ENCODE measurements around the gene FNDC3A. TPM values are rescaled to one million over a fixed set of nuclear protein-coding genes. Genes with fewer than 3 reads are reported as not detected.
"Not testable (repeated sequence)": the region's sequence is repeated elsewhere in the genome, so short reads cannot be mapped to it uniquely, and the experiment has no call there.

FNDC3A gene
- total RNA-seq, 1 donor from 2014 or later = 34.6 TPM

- intact Hi-C loops (cut with micrococcal nuclease) = no loop called here
Observed at GRCh38 chr13:49071341-49071937, 95.7 kb downstream of the FNDC3A start.

GRCh38 chr13:49082653-49083536, 107.2 kb downstream of the FNDC3A start:
- intact Hi-C loops (cut with micrococcal nuclease) = no loop called here

- intact Hi-C loops (cut with micrococcal nuclease) = no loop called here
Observed at GRCh38 chr13:49084961-49085360, 109.2 kb downstream of the FNDC3A start.

- intact Hi-C loops (cut with micrococcal nuclease) = no loop called here
Observed at GRCh38 chr13:49086722-49087121, 111.0 kb downstream of the FNDC3A start.

- intact Hi-C loops (cut with micrococcal nuclease) = no loop called here
Observed at GRCh38 chr13:49093376-49093775, 117.7 kb downstream of the FNDC3A start.

- intact Hi-C loops (cut with micrococcal nuclease) = no loop called here
Observed at GRCh38 chr13:49097374-49097773, 121.7 kb downstream of the FNDC3A start.

- intact Hi-C loops (cut with micrococcal nuclease) = no loop called here
Observed at GRCh38 chr13:49098198-49098597, 122.5 kb downstream of the FNDC3A start.

- intact Hi-C loops (cut with micrococcal nuclease) = loop anchor here (1.0 kb wide), 1 partner anchor 182 kb away; no protein-coding TSS in a partner anchor
Observed at GRCh38 chr13:49098771-49099512, 123.2 kb downstream of the FNDC3A start.

- intact Hi-C loops (cut with micrococcal nuclease) = loop anchor here (1.0 kb wide), 1 partner anchor 182 kb away; no protein-coding TSS in a partner anchor
Observed at GRCh38 chr13:49099513-49099877, 123.8 kb downstream of the FNDC3A start.

- intact Hi-C loops (cut with micrococcal nuclease) = no loop called here
Observed at GRCh38 chr13:49100637-49101570, 125.2 kb downstream of the FNDC3A start.

- intact Hi-C loops (cut with micrococcal nuclease) = loop anchor here (5.0 kb wide), 1 partner anchor 584 kb away; the partner anchor contains the start of gene EBPL
Observed at GRCh38 chr13:49108196-49108595, 132.5 kb downstream of the FNDC3A start.

- intact Hi-C loops (cut with micrococcal nuclease) = loop anchor here (1.0 to 5.0 kb wide), 10 partner anchors 36 to 1109 kb away; partner anchors contain the start of genes CAB39L, PHF11, SETDB2 and SUCLA2
Observed at GRCh38 chr13:49110122-49110912, 134.6 kb downstream of the FNDC3A start.

GRCh38 chr13:49110913-49111170, 135.1 kb downstream of the FNDC3A start:
- intact Hi-C loops (cut with micrococcal nuclease) = loop anchor here (1.0 to 5.0 kb wide), 10 partner anchors 36 to 1110 kb away; partner anchors contain the start of genes CAB39L, PHF11, SETDB2 and SUCLA2

- intact Hi-C loops (cut with micrococcal nuclease) = loop anchor here (5.0 kb wide), 4 partner anchors 169 to 884 kb away; partner anchors contain the start of genes PHF11 and TRIM13
Observed at GRCh38 chr13:49112782-49113525, 137.2 kb downstream of the FNDC3A start.

GRCh38 chr13:49113526-49114286, 138.0 kb downstream of the FNDC3A start:
- intact Hi-C loops (cut with micrococcal nuclease) = loop anchor here (5.0 kb wide), 4 partner anchors 169 to 884 kb away; partner anchors contain the start of genes PHF11 and TRIM13

GRCh38 chr13:49116873-49117272, 141.2 kb downstream of the FNDC3A start:
- intact Hi-C loops (cut with micrococcal nuclease) = no loop called here

- intact Hi-C loops (cut with micrococcal nuclease) = not testable (repeated sequence)
Observed at GRCh38 chr13:49118455-49118854, 142.7 kb downstream of the FNDC3A start.

GRCh38 chr13:49124693-49125304, 149.1 kb downstream of the FNDC3A start:
- intact Hi-C loops (cut with micrococcal nuclease) = no loop called here
